CD4-positive, CD25-positive, alpha-beta regulatory T cell (primary cell): ENCODE results near the gene SIGLEC9. TPM values are rescaled to one million over a fixed set of nuclear protein-coding genes. Genes with fewer than 3 reads are reported as not detected.

Experiments used
- ATAC-seq, 2 donors: fragments of 150-1000 bp; cut with Tn5 transposase; one replicate each; pipeline ENCODE4 v1.10.0; 2021; ENCODE audit warnings: low read depth in 2 of 2, moderate number of reproducible peaks in 2 of 2, moderate library complexity in 1 of 2
- DNase-seq, 3 donors: peaks; one replicate each; pipeline versions ENCODE4 v3.0.0 to v3.0.0-alpha.2; 2012 to 2022; ENCODE audit warnings: mixed read lengths in 1 of 3
- H3K27ac ChIP-seq: one replicate; pipeline ENCODE4 v1.7.0; 2013; ENCODE audit warnings: mild to moderate bottlenecking, low read length; ENCODE audit not compliant: insufficient read depth, poor library complexity, severe bottlenecking
- H3K27me3 ChIP-seq: one replicate; pipeline ENCODE4 v1.7.0; 2013; ENCODE audit warnings: low read length; ENCODE audit not compliant: control insufficient read depth, insufficient read depth
- H3K36me3 ChIP-seq: one replicate; pipeline ENCODE4 v1.7.0; 2013; ENCODE audit warnings: mild to moderate bottlenecking, low read length, moderate library complexity; ENCODE audit not compliant: control insufficient read depth, insufficient read depth
- H3K4me1 ChIP-seq: 2 replicates; pipeline ENCODE4 v1.7.0; 2013; ENCODE audit warnings: mild to moderate bottlenecking, low read length; ENCODE audit not compliant: insufficient read depth, control insufficient read depth, poor library complexity, severe bottlenecking
- H3K4me3 ChIP-seq: one replicate; pipeline ENCODE4 v1.7.0; 2013; ENCODE audit warnings: low read depth, mild to moderate bottlenecking, low read length, moderate library complexity
- H3K9me3 ChIP-seq, 2 experiments: 1 replicate in 1 of 2; 2 replicates in 1 of 2; pipeline ENCODE4 v1.7.0; 2013; ENCODE audit warnings: low read length in 2 of 2, mild to moderate bottlenecking in 1 of 2, moderate library complexity in 1 of 2; ENCODE audit not compliant: control insufficient read depth in 2 of 2
- H3K27ac Mint-ChIP-seq, 3 donors: one replicate each; pipeline ENCODE4 v1.8.0; 2020 to 2022; ENCODE audit warnings: mild to moderate bottlenecking in 3 of 3, mixed read lengths in 3 of 3, moderate library complexity in 2 of 3
- H3K27me3 Mint-ChIP-seq: one replicate; pipeline ENCODE4 v1.8.0; 2022; ENCODE audit warnings: mild to moderate bottlenecking, mixed read lengths
- H3K36me3 Mint-ChIP-seq: one replicate; pipeline ENCODE4 v1.8.0; 2020; ENCODE audit warnings: mixed read lengths
- H3K4me1 Mint-ChIP-seq, 4 donors: one replicate each; pipeline ENCODE4 v1.8.0; 2020 to 2022; ENCODE audit warnings: mixed read lengths in 4 of 4, mild to moderate bottlenecking in 1 of 4
- H3K4me3 Mint-ChIP-seq, 4 donors: one replicate each; pipeline ENCODE4 v1.8.0; 2020 to 2022; ENCODE audit warnings: mild to moderate bottlenecking in 4 of 4, mixed read lengths in 4 of 4, moderate library complexity in 3 of 4
- H3K9me3 Mint-ChIP-seq, 7 donors: one replicate each; pipeline ENCODE4 v1.8.0; 2020 to 2022; ENCODE audit warnings: mixed read lengths in 7 of 7, mild to moderate bottlenecking in 3 of 7, moderate library complexity in 2 of 7
- polyA plus RNA-seq, 4 donors: library from polyadenylated mRNA; unstranded; fragments of 300-500 nt; fragmentation: Illumina TruSeq; gene quantifications; one replicate each; pipeline ENCODE4 v1.2.3, GENCODE V29; 2021
- total RNA-seq: library from RNA; stranded (reverse); gene quantifications from one replicate; pipeline ENCODE4 v1.2.3, GENCODE V29; 2022

The SIGLEC9 gene
- total and polyA plus RNA-seq, 5 donors from 2014 or later: 0.33 to 1.1 (median 0.44) TPM; not detected in 1

- no peaks in the 10 kb centered on the region for H3K36me3 ChIP-seq
- Mint-ChIP-seq H3K27me3 (peaks cover 22% of the 10 kb centered on the region), H3K4me1 (peaks cover 0 to 11% (median 3%) of the 10 kb centered on the region in 4 donors), H3K36me3 (peaks cover 7% of the 10 kb centered on the region), H3K27ac (no peak overlapping the region), H3K9me3 (peaks cover 0 to 1% (median 0%) of the 10 kb centered on the region in 7 donors), H3K4me3 (no peak overlapping the region)
- H3K4me1 ChIP-seq: no peaks in the 10 kb centered on the region
- no peak overlapping the region for H3K27ac ChIP-seq
- H3K9me3 ChIP-seq: no peaks in the 10 kb centered on the region
- no peak for ATAC-seq
- H3K27me3 ChIP-seq: peaks cover 9% of the 10 kb centered on the region
- H3K4me3 ChIP-seq: no peak overlapping the region
- DNase-seq: no peak
Measured at GRCh38 chr19:51147663-51148062, 23.0 kb downstream of the SIGLEC9 start.

- no peak for ATAC-seq
- Mint-ChIP-seq H3K9me3 (peaks cover 0 to 1% (median 0%) of the 10 kb centered on the region in 7 donors), H3K36me3 (peaks cover 7% of the 10 kb centered on the region), H3K27ac (peak overlapping the region in 2 of 3 donors; percentile 0 to 4), H3K4me1 (peaks cover 0 to 11% (median 3%) of the 10 kb centered on the region in 4 donors), H3K4me3 (no peak overlapping the region), H3K27me3 (peaks cover 22% of the 10 kb centered on the region)
- Histone ChIP-seq H3K9me3 (no peaks in the 10 kb centered on the region), H3K4me1 (no peaks in the 10 kb centered on the region), H3K36me3 (no peaks in the 10 kb centered on the region), H3K4me3 (no peak overlapping the region), H3K27ac (no peak overlapping the region), H3K27me3 (peaks cover 9% of the 10 kb centered on the region)
- DNase-seq: no peak
Measured at GRCh38 chr19:51148580-51148979, 23.9 kb downstream of the SIGLEC9 start.

GRCh38 chr19:51150627-51151026 is 25.9 kb downstream of the SIGLEC9 start:
- Mint-ChIP-seq H3K9me3 (peaks cover 0 to 1% (median 0%) of the 10 kb centered on the region in 7 donors), H3K4me3 (no peak overlapping the region), H3K4me1 (peaks cover 0 to 11% (median 3%) of the 10 kb centered on the region in 4 donors), H3K27ac (peak overlapping the region in 2 of 3 donors; percentile 1 to 13), H3K27me3 (peaks cover 22% of the 10 kb centered on the region), H3K36me3 (peaks cover 7% of the 10 kb centered on the region)
- Histone ChIP-seq H3K4me3 (no peak overlapping the region), H3K27ac (no peak overlapping the region), H3K27me3 (peaks cover 9% of the 10 kb centered on the region), H3K9me3 (no peaks in the 10 kb centered on the region), H3K4me1 (no peaks in the 10 kb centered on the region), H3K36me3 (no peaks in the 10 kb centered on the region)
- ATAC-seq (no peak), DNase-seq (no peak)

GRCh38 chr19:51156710-51157109 is 32.0 kb downstream of the SIGLEC9 start:
- Histone ChIP-seq H3K4me1 (peaks cover 5% of the 10 kb centered on the region), H3K36me3 (no peaks in the 10 kb centered on the region), H3K9me3 (no peaks in the 10 kb centered on the region), H3K27me3 (peaks cover 4% of the 10 kb centered on the region), H3K27ac (no peak overlapping the region), H3K4me3 (no peak overlapping the region)
- Mint-ChIP-seq H3K27ac (peak overlapping the region in 1 of 3 donors; percentile 19), H3K9me3 (no peaks in the 10 kb centered on the region), H3K27me3 (peaks cover 14% of the 10 kb centered on the region), H3K4me1 (peaks cover 0 to 9% (median 8%) of the 10 kb centered on the region in 4 donors), H3K36me3 (no peaks in the 10 kb centered on the region), H3K4me3 (no peak overlapping the region)
- ATAC-seq: no peak
- no peak for DNase-seq

- H3K4me3 ChIP-seq: no peak overlapping the region
- Mint-ChIP-seq H3K4me1 (peaks cover 0 to 9% (median 8%) of the 10 kb centered on the region in 4 donors), H3K27me3 (peaks cover 8% of the 10 kb centered on the region), H3K9me3 (no peaks in the 10 kb centered on the region), H3K27ac (no peak overlapping the region), H3K4me3 (no peak overlapping the region), H3K36me3 (no peaks in the 10 kb centered on the region)
- no peaks in the 10 kb centered on the region for H3K9me3 ChIP-seq
- peaks cover 5% of the 10 kb centered on the region for H3K4me1 ChIP-seq
- H3K27ac ChIP-seq: no peak overlapping the region
- ATAC-seq (no peak), DNase-seq (no peak)
- no peaks in the 10 kb centered on the region for H3K27me3 ChIP-seq
- H3K36me3 ChIP-seq: no peaks in the 10 kb centered on the region
Measured at GRCh38 chr19:51157265-51157664, 32.6 kb downstream of the SIGLEC9 start.

- Mint-ChIP-seq H3K36me3 (no peaks in the 10 kb centered on the region), H3K27me3 (peaks cover 4% of the 10 kb centered on the region), H3K4me1 (peaks cover 0 to 9% (median 8%) of the 10 kb centered on the region in 4 donors), H3K9me3 (no peaks in the 10 kb centered on the region), H3K27ac (peak overlapping the region in 2 of 3 donors; percentile 46 to 66), H3K4me3 (no peak overlapping the region)
- peak overlapping the region; percentile 19 for H3K4me3 ChIP-seq
- ATAC-seq (peak; percentile 59 to 64), DNase-seq (peak; percentile 43 to 81 (median 62))
- no peak overlapping the region for H3K27ac ChIP-seq
- no peaks in the 10 kb centered on the region for H3K9me3 ChIP-seq
- H3K36me3 ChIP-seq: no peaks in the 10 kb centered on the region
- no peaks in the 10 kb centered on the region for H3K27me3 ChIP-seq
- peaks cover 5% of the 10 kb centered on the region for H3K4me1 ChIP-seq
Measured at GRCh38 chr19:51158474-51159129, 33.9 kb downstream of the SIGLEC9 start.

- Mint-ChIP-seq H3K4me3 (no peak overlapping the region), H3K9me3 (no peaks in the 10 kb centered on the region), H3K27ac (no peak overlapping the region), H3K27me3 (peaks cover 4% of the 10 kb centered on the region), H3K4me1 (peaks cover 4 to 9% (median 8%) of the 10 kb centered on the region in 4 donors), H3K36me3 (no peaks in the 10 kb centered on the region)
- Histone ChIP-seq H3K27ac (no peak overlapping the region), H3K4me3 (no peak overlapping the region), H3K9me3 (no peaks in the 10 kb centered on the region), H3K36me3 (no peaks in the 10 kb centered on the region), H3K4me1 (peaks cover 5% of the 10 kb centered on the region), H3K27me3 (no peaks in the 10 kb centered on the region)
- no peak for ATAC-seq
- no peak for DNase-seq
Measured at GRCh38 chr19:51159656-51160055, 35.0 kb downstream of the SIGLEC9 start.

GRCh38 chr19:51161266-51161665 is 36.6 kb downstream of the SIGLEC9 start:
- H3K27me3 ChIP-seq: no peaks in the 10 kb centered on the region
- no peaks in the 10 kb centered on the region for H3K36me3 Mint-ChIP-seq
- H3K27ac Mint-ChIP-seq: no peak overlapping the region
- H3K4me1 ChIP-seq: peaks cover 5% of the 10 kb centered on the region
- no peak overlapping the region for H3K4me3 ChIP-seq
- peaks cover 4% of the 10 kb centered on the region for H3K27me3 Mint-ChIP-seq
- H3K9me3 ChIP-seq: no peaks in the 10 kb centered on the region
- no peaks in the 10 kb centered on the region for H3K9me3 Mint-ChIP-seq
- ATAC-seq (no peak), DNase-seq (peak in 1 of 3 donors; percentile 14)
- H3K36me3 ChIP-seq: no peaks in the 10 kb centered on the region
- H3K4me1 Mint-ChIP-seq: peaks cover 4 to 9% (median 8%) of the 10 kb centered on the region in 4 donors
- H3K27ac ChIP-seq: no peak overlapping the region
- no peak overlapping the region for H3K4me3 Mint-ChIP-seq
